Epithelial cell of esophagus (primary cell): ENCODE measurements around the gene PIK3R3.

Source experiments
- DNase-seq: peaks from one replicate; pipeline ENCODE4 v3.0.0; 2010; ENCODE audit warnings: low read depth
- H3K4me3 ChIP-seq: 2 replicates; pipeline ENCODE4 v1.5.1; 2011; ENCODE audit warnings: mild to moderate bottlenecking, low read length, control low read depth
- CTCF ChIP-seq: IDR thresholded peaks from 2 replicates; pipeline ENCODE4 v1.5.1; 2011; ENCODE audit warnings: low read depth, mild to moderate bottlenecking, low read length, control low read depth, inconsistent platforms; ENCODE audit not compliant: insufficient read depth; ENCODE audit errors: missing control alignments

PIK3R3 gene

GRCh38 chr1:46130121-46130520 lies 2.3 kb downstream of the PIK3R3 start:
- TF ChIP-seq CTCF, result no peak
- peak overlapping the region; percentile 78 for H3K4me3 ChIP-seq
- no peak for DNase-seq

- TF ChIP-seq CTCF, result no peak
- no peak overlapping the region for H3K4me3 ChIP-seq
- peak; percentile 76 for DNase-seq
These were observed 4.1 kb downstream of the PIK3R3 start for GRCh38 chr1:46128344-46128743.

- no peak overlapping the region for H3K4me3 ChIP-seq
- DNase-seq, result no peak
- no peak for TF ChIP-seq CTCF
These were observed 13.6 kb downstream of the PIK3R3 start for GRCh38 chr1:46118856-46119255.

GRCh38 chr1:46117810-46118494 lies 14.5 kb downstream of the PIK3R3 start:
- no peak for TF ChIP-seq CTCF

GRCh38 chr1:46114925-46115603 lies 17.4 kb downstream of the PIK3R3 start:
- TF ChIP-seq CTCF, result no peak
- DNase-seq, result no peak
- H3K4me3 ChIP-seq, result no peak overlapping the region

More at GRCh38 chr1:46117810-46118494, 14.5 kb downstream of the PIK3R3 start:
- DNase-seq, result no peak
- no peak overlapping the region for H3K4me3 ChIP-seq

GRCh38 chr1:46113948-46114347 lies 18.5 kb downstream of the PIK3R3 start:
- H3K4me3 ChIP-seq, result no peak overlapping the region
- DNase-seq, result no peak
- no peak for TF ChIP-seq CTCF
